Islet precursor cell (in vitro differentiated cells): ENCODE results near the gene TCIRG1.
"Not testable (repeated sequence)": the region's sequence is repeated elsewhere in the genome, so short reads cannot be mapped to it uniquely, and the experiment has no call there.

Experiments used
- DNase-seq: peaks from one replicate; pipeline ENCODE4 v3.0.0-alpha.2; 2018

The TCIRG1 gene

DNA sequence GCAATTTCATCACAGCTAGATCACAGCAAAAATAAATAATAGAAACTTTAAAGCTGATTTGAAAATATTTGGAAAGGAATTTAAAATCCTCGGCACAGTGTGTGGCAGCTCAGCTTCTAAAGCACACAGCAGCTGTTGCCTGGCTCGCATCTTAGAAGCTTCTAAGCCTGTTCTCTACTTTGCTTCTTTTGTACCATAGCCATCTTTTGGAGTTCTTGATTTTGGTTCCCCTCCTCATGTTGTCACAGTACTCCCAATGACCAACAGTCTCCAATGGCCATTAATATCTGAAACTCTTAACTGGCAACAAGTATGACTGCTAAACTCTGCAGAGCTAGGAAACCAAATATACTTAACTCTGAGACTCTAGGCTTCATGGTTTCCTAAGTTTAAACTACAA, 53.6 kb downstream of the TCIRG1 start:
- no peak for DNase-seq

DNA sequence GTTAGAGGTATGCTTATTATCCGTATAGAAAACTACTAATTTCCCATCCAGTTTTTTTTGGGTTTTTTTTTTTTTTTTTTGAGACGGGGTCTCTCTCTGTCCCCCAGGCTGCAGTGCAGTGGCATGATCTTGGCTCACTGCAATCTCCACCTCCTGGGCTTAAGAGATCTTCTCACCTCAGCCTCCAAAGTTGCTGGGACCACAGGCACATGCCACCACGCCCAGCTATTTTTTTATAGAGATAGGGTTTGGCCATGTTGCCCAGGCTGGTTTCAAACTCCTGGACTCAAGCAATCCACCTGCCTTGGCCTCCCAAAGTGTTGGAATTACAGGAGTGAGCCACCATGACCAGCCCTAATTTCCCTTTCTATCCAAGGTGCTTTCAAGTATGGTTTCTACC, 54.1 kb downstream of the TCIRG1 start:
- not testable (repeated sequence) for DNase-seq

DNA sequence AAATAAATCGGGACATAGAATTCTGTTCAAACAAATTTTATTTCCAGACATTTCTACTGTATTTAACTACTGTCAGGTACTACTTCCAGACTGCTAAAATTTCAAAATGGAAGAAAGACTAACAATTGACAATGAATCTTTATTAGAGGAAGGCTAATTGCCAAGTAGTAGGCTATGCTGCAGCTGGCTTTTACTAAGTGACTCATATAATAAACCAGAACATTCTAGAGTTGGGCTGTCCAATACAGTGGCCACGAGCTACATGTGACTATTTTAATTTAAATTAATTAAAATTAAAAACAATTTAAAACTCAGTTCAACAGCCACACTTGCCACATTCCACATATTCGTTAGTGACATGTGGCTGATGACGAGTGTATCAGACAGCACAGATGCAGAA, 54.7 kb downstream of the TCIRG1 start:
- no peak for DNase-seq

DNA sequence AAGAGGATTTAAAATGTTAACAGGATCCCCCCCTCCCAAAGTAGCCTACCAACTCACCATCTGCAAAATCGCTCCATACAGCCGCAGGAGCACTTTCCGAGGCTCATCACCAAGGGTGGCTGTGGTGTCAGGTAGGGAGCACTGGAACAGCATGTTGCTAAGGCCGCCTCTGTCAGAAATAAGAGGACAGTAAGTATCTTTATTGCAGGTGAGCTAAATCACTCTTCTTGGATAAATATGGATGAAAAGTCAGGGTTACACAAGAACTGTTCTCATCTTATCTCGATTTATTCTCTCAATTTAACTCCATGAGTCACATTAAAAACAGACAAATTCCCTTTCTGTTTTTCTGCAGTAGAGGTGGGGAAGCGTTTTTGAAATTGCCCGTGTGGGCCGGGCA, 58.1 kb downstream of the TCIRG1 start:
- DNase-seq = no peak

DNA sequence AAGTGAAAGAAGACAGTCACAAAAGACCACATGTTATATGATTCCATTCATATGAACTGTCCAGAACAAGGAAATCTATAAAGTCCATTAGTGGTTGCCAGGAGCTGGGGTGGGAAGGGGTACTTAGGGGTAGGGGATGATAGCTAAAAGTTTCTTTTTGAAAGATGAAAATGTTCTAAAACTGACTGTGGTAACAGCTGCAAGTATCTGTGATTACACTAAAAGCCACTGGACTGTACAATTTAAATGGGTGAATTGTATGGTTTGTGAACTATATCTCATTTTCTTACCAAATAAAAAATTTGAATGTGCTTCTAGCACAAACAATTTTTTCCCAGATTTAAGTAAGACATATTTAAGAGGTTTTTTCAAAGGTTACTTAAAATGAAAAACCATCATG, 60.2 kb downstream of the TCIRG1 start:
- no peak for DNase-seq

DNA sequence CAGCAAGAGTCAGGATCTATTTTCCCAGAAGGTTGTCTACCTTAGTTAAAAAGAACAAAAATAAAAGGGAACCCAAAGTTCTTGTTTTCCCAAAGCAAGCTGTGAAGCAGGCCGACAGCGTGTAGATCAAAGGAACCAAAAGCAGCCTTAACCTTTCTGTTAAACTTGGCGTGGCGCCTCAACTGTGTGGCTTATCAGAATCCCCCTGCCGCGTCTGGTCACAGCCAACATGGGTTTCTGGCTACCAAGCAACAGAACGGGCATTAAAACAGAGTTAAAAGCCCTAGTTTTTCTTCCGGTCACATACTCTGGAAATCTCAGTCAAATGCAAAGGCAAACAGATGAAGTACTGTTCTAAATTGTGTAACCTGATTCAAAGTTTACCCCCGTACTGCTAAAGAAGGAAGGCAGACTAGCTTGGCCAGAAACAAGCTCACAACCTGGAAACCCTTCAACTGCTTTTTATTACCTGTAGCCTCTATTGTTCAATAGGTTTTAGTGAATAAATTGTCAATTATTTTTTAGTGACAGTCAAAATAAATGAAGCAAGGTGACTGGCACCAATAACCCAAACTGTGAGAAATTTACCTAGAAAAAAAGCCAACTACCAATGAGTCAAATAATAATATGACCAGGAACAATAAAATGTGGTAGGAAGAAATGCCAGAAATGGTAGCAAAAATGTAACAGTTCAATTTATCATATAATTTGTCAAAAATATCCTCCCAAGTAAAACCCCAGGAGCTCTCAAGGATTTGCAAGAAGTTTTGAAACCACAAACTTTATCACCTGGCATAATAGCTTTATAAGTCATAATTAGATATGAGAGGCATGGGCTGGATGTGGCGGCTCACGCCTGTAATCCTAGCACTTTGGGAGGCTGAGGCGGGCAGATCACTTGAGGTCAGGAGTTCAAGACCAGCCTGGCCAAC, 60.9 kb downstream of the TCIRG1 start:
- DNase-seq = no peak
